SKM-1 (cell line): ENCODE measurements around the gene TMTC1.
"Not testable (repeated sequence)": the region's sequence is repeated elsewhere in the genome, so short reads cannot be mapped to it uniquely, and the experiment has no call there.

Experiments used
- DNase-seq: peaks from one replicate; lab custom pipeline; 2025; ENCODE audit not compliant: unreplicated experiment; lab: John Stamatoyannopoulos, UW

The TMTC1 gene

GRCh38 chr12:29578731-29579130 lies 205.0 kb downstream of the TMTC1 start:
- DNase-seq, result no peak

GRCh38 chr12:29578070-29578469 lies 205.7 kb downstream of the TMTC1 start:
- DNase-seq, result no peak

- no peak for DNase-seq
Observed at GRCh38 chr12:29574500-29574899, 209.2 kb downstream of the TMTC1 start.

- DNase-seq, result no peak
Observed at GRCh38 chr12:29572938-29573337, 210.8 kb downstream of the TMTC1 start.

- no peak for DNase-seq
Observed at GRCh38 chr12:29572464-29572863, 211.3 kb downstream of the TMTC1 start.

- no peak for DNase-seq
Observed at GRCh38 chr12:29569132-29569757, 214.5 kb downstream of the TMTC1 start.

- DNase-seq, result no peak
Observed at GRCh38 chr12:29566441-29566840, 217.3 kb downstream of the TMTC1 start.

GRCh38 chr12:29565727-29566126 lies 218.0 kb downstream of the TMTC1 start:
- no peak for DNase-seq

- no peak for DNase-seq
Observed at GRCh38 chr12:29564925-29565324, 218.8 kb downstream of the TMTC1 start.

GRCh38 chr12:29563636-29564035 lies 220.1 kb downstream of the TMTC1 start:
- DNase-seq, result no peak

GRCh38 chr12:29563071-29563470 lies 220.7 kb downstream of the TMTC1 start:
- DNase-seq, result no peak

GRCh38 chr12:29562110-29562804 lies 221.5 kb downstream of the TMTC1 start:
- DNase-seq, result no peak

- no peak for DNase-seq
Observed at GRCh38 chr12:29561664-29562071, 222.1 kb downstream of the TMTC1 start.

- no peak for DNase-seq
Observed at GRCh38 chr12:29559198-29559597, 224.5 kb downstream of the TMTC1 start.

GRCh38 chr12:29556363-29556762 lies 227.4 kb downstream of the TMTC1 start:
- DNase-seq, result no peak

- DNase-seq, result not testable (repeated sequence)
Observed at GRCh38 chr12:29555451-29555850, 228.3 kb downstream of the TMTC1 start.

- DNase-seq, result no peak
Observed at GRCh38 chr12:29552994-29553748, 230.6 kb downstream of the TMTC1 start.

- peak; percentile 8 for DNase-seq
Observed at GRCh38 chr12:29552324-29552927, 231.3 kb downstream of the TMTC1 start.

- DNase-seq, result no peak
Observed at GRCh38 chr12:29551812-29552211, 231.9 kb downstream of the TMTC1 start.

GRCh38 chr12:29547864-29548263 lies 235.9 kb downstream of the TMTC1 start:
- DNase-seq, result no peak

GRCh38 chr12:29547151-29547632 lies 236.6 kb downstream of the TMTC1 start:
- no peak for DNase-seq
